ENCODE results near the gene WDR87. TPM values are rescaled to one million over a fixed set of nuclear protein-coding genes. Genes with fewer than 3 reads are reported as not detected.

Gene WDR87
- total and polyA plus RNA-seq, 8 donors, result 0.03 to 0.06 (median 0.04) TPM; not detected in 4

- intact Hi-C loops (cut with DNase I), result no loop called here
- no peak for TF ChIP-seq CTCF (IDR thresholded peaks at IDR 0.05)
- H3K36me3 ChIP-seq, result no peaks in the 10 kb centered on the region
- ATAC-seq (no peak), DNase-seq (no peak)
- no peak overlapping the region for H3K4me3 ChIP-seq
- no peak overlapping the region for H3K27ac ChIP-seq
- H3K27me3 ChIP-seq, result peaks cover 0 to 18% of the 10 kb centered on the region in 2 donors
- peaks cover 0 to 26% of the 10 kb centered on the region in 2 donors for H3K9me3 ChIP-seq
- H3K4me1 ChIP-seq, result no peaks in the 10 kb centered on the region
Measured at GRCh38 chr19:37886571-37886970, 19.8 kb downstream of the WDR87 start.

DNA sequence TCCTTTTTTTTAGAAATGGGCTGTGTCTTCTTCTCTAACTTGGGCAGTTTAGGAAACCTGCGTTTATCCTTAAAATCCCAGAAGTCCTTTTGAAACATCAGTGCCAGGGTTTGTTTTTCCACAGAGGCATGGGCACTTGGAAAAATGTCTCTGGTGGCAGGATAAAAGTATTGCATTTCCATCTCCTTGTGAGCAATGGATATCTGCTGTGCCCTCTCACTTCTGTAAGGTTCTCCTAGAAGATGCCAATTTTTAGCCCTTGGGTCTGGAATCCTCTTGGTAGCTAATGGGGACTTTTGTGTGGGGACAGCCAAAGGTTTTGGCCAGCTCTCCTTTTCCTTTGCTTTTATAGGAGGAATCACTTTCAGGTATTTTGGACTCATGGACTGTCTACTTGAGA, 21.0 kb downstream of the WDR87 start:
- Histone ChIP-seq H3K4me1 (no peaks in the 10 kb centered on the region), H3K36me3 (no peaks in the 10 kb centered on the region), H3K4me3 (no peak overlapping the region), H3K27ac (no peak overlapping the region), H3K9me3 (peaks cover 0 to 31% of the 10 kb centered on the region in 2 donors), H3K27me3 (peaks cover 0 to 16% of the 10 kb centered on the region in 2 donors)
- intact Hi-C loops (cut with DNase I), result no loop called here
- ATAC-seq (no peak), DNase-seq (no peak)
- no peak for TF ChIP-seq CTCF (IDR thresholded peaks at IDR 0.05)

DNA sequence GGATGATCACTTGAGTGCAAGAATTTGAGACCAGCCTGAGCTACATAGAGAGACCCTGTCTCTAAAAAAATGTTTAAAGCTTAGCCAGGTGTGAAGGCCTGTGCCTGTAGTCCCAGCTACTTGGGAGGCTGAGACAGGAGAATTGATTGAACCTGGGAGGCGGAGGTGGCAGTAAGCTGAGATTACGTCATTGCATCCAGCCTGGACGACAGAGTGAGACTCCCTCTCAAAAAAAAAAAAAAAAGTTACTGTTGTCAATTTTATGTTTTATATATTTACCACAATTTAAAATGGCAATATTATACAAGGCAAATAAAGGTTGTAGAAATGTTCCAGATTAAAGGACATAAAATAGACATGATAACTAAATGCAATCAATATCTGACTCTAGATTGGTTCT, 29.2 kb downstream of the WDR87 start:
- DNase-seq (no peak), ATAC-seq (no peak)
- no peaks in the 10 kb centered on the region for H3K4me1 ChIP-seq
- TF ChIP-seq CTCF (IDR thresholded peaks at IDR 0.05), result no peak
- H3K36me3 ChIP-seq, result no peaks in the 10 kb centered on the region
- H3K4me3 ChIP-seq, result no peak overlapping the region
- H3K27ac ChIP-seq, result no peak overlapping the region
- peaks cover 0 to 13% of the 10 kb centered on the region in 2 donors for H3K9me3 ChIP-seq
- intact Hi-C loops (cut with DNase I), result no loop called here
- no peaks in the 10 kb centered on the region for H3K27me3 ChIP-seq

DNA sequence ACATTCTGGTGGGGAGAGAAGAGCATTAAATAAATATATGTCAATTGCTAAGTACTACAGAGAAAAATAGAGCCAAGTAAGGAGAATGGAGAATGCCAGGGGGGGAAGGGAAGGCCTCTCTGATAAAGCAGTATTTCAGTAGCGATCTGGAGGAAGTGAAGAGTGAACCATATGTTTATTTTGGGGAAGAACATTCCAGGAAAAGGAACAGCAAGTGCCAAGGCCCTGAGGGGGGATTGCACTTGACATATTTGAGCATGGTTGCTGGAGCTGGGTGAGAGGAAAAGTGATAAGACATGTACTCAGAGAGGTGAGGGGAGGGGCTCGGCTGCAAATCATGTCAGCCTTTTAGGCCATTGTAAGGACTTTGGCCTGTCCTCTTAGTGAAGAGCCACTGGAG, 30.4 kb downstream of the WDR87 start:
- Histone ChIP-seq H3K27me3 (no peaks in the 10 kb centered on the region), H3K9me3 (peaks cover 0 to 2% of the 10 kb centered on the region in 2 donors), H3K27ac (no peak overlapping the region), H3K4me3 (no peak overlapping the region), H3K36me3 (no peaks in the 10 kb centered on the region), H3K4me1 (no peaks in the 10 kb centered on the region)
- ATAC-seq (peak; percentile 34), DNase-seq (no peak)
- intact Hi-C loops (cut with DNase I), result no loop called here
- no peak for TF ChIP-seq CTCF (IDR thresholded peaks at IDR 0.05)

DNA sequence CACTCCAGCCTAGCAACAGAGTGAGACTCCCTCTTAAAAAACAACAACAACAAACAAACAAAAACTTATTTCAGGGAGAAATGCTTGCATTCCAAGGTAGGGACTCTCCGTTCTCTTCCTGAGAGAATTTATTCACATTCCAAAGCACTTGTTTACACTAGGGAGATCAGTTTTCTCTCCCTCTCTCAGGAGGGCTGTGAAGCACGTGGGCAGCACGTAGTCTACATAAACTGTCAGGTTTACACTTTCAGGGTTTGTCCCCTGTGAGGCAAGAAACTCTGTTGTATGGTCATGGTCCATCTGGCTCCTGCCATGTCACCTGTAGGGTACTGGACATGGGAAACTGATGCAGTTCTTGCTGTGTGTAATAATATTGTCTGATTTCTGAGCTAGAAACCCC, 31.6 kb downstream of the WDR87 start:
- H3K36me3 ChIP-seq, result no peaks in the 10 kb centered on the region
- no peak for TF ChIP-seq CTCF (IDR thresholded peaks at IDR 0.05)
- ATAC-seq, result no peak
- no peaks in the 10 kb centered on the region for H3K27me3 ChIP-seq
- H3K9me3 ChIP-seq, result peaks cover 0 to 2% of the 10 kb centered on the region in 2 donors
- H3K4me1 ChIP-seq, result no peaks in the 10 kb centered on the region
- H3K27ac ChIP-seq, result no peak overlapping the region
- no peak for DNase-seq
- no peak overlapping the region for H3K4me3 ChIP-seq
- intact Hi-C loops (cut with DNase I), result no loop called here
